Erythroblast (primary cell): ENCODE data around the gene KCNK10.

Experiments
- GATA1 ChIP-seq: IDR thresholded peaks from 2 replicates; pipeline ENCODE4 v1.6.1; 2011; ENCODE audit warnings: low read depth, mild to moderate bottlenecking, control low read depth, low read length, moderate library complexity
- POLR2A ChIP-seq: IDR thresholded peaks from 2 replicates; pipeline ENCODE4 v1.6.1; 2011; ENCODE audit warnings: mild to moderate bottlenecking, low read length

GRCh38 chr14:88194531-88194930 lies 128.5 kb downstream of the KCNK10 start:
- TF ChIP-seq POLR2A (no peak), GATA1 (no peak)
